Measurements from ENCODE around the gene RGS8. TPM values are rescaled to one million over a fixed set of nuclear protein-coding genes. Genes with fewer than 3 reads are reported as not detected.

RGS8 gene
- total and polyA plus RNA-seq, 2 of the 4 experiments (the other 2 are of a cell fraction), result not detected

- DNase-seq (no peak), ATAC-seq (ENCODE audit: low read depth) (no peak)
- Histone ChIP-seq H2AFZ (replicated peaks; ENCODE audit: low read length, poor library complexity) (no peak overlapping the region), H3K14ac (replicated peaks; ENCODE audit: low read depth, low read length) (no peak overlapping the region), H2AK9ac (replicated peaks; ENCODE audit: low read depth, low read length, poor library complexity) (no peak overlapping the region), H2BK5ac (ENCODE audit: low read depth, low read length, poor library complexity, severe bottlenecking) (no peak overlapping the region), H2AK5ac (ENCODE audit: low read depth, low read length) (no peak overlapping the region), H3K9ac (ENCODE audit: low read depth, low read length) (no peak overlapping the region), H3K9me1 (ENCODE audit: insufficient read depth, low read length) (no peaks in the 10 kb centered on the region), H3K27me3 (ENCODE audit: control insufficient read depth, insufficient read depth, low read length) (peaks cover 15% of the 10 kb centered on the region), H4K5ac (ENCODE audit: low read depth, low read length) (no peak overlapping the region), H3K56ac (ENCODE audit: extremely low read depth, insufficient read depth, low read length) (no peak overlapping the region), H3K36me3 (ENCODE audit: control insufficient read depth, insufficient read depth, low read length) (no peaks in the 10 kb centered on the region), H3K4me2 (ENCODE audit: low read depth, low read length) (no peak overlapping the region), H3K9me3 (ENCODE audit: control insufficient read depth, insufficient read depth, low read length) (no peaks in the 10 kb centered on the region), H3K23ac (ENCODE audit: low read depth, low read length) (no peak overlapping the region), H2BK15ac (ENCODE audit: low read depth, low read length) (no peak overlapping the region), H4K20me1 (ENCODE audit: insufficient read depth, low read length) (no peaks in the 10 kb centered on the region), H2BK20ac (ENCODE audit: low read depth, low read length) (no peak overlapping the region), H3K4me1 (ENCODE audit: control insufficient read depth, insufficient read depth, low read length) (no peaks in the 10 kb centered on the region), H3K27ac (ENCODE audit: insufficient read depth, low read length) (no peak overlapping the region), H3K18ac (ENCODE audit: low read depth, low read length) (no peak overlapping the region), H3K4me3 (ENCODE audit: insufficient read depth, low read depth, low read length) (no peak overlapping the region), H3K4ac (ENCODE audit: low read depth, low read length) (no peak overlapping the region), H4K8ac (ENCODE audit: low read depth in 2 of 2, low read length in 2 of 2) (no peak overlapping the region), H4K91ac (ENCODE audit: insufficient read depth, low read depth, low read length) (no peak overlapping the region), H3K79me1 (ENCODE audit: low read depth in 1 of 2, low read length in 2 of 2) (no peaks in the 10 kb centered on the region), H2BK120ac (ENCODE audit: low read depth, low read length) (no peak overlapping the region)
- dilution Hi-C loops (cut with HindIII; ENCODE audit: low sequenced_read_pairs, unreplicated experiment), result no loop called here
- no TSS peak for BruUV-seq (replicated peaks)
- ChIA-PET POLR2A (ENCODE audit: unreplicated experiment) (no interaction called here), CTCF (no interaction called here)
- intact Hi-C loops (cut with micrococcal nuclease), result no loop called here
- no peak for TF ChIP-seq RAD21 (IDR thresholded peaks at IDR 0.05; ENCODE audit: low read length)
- no peak for TF ChIP-seq USF2 (IDR thresholded peaks at IDR 0.05; ENCODE audit: low read depth, low read length)
- no peak for TF ChIP-seq MAFK (IDR thresholded peaks at IDR 0.05; ENCODE audit: low read depth, low read length)
- no peak for TF ChIP-seq BHLHE40 (IDR thresholded peaks at IDR 0.05; ENCODE audit: low read depth, low read length)
- TF ChIP-seq MAZ (IDR thresholded peaks at IDR 0.05; ENCODE audit: borderline replicate concordance, low read depth, low read length), result no peak
- TF ChIP-seq MXI1 (IDR thresholded peaks at IDR 0.05; ENCODE audit: borderline replicate concordance, low read depth, low read length), result no peak
- no peak for TF ChIP-seq RCOR1 (IDR thresholded peaks at IDR 0.05; ENCODE audit: insufficient replicate concordance, low read length)
- TF ChIP-seq FOS (IDR thresholded peaks at IDR 0.05; ENCODE audit: low read depth, low read length), result no peak
- no peak for TF ChIP-seq RFX5 (IDR thresholded peaks at IDR 0.05; ENCODE audit: low read depth, low read length)
- no peak for TF ChIP-seq CTCF (conservative IDR thresholded peaks at IDR 0.05; ENCODE audit: low read depth, low read length)
- TF ChIP-seq CEBPB (IDR thresholded peaks at IDR 0.05; ENCODE audit: low read depth, low read length), result no peak
- TF ChIP-seq SMC3 (IDR thresholded peaks at IDR 0.05; ENCODE audit: low read depth, low read length), result no peak
- TF ChIP-seq NFE2L2 (IDR thresholded peaks at IDR 0.05; ENCODE audit: low read depth, low read length), result no peak
- no peak for TF ChIP-seq ELK1 (IDR thresholded peaks at IDR 0.05; ENCODE audit: borderline replicate concordance, low read depth, low read length)
- TF ChIP-seq POLR2A (IDR thresholded peaks at IDR 0.05; ENCODE audit: low read depth, low read length), result no peak
- no peak for TF ChIP-seq CHD1 (IDR thresholded peaks at IDR 0.05; ENCODE audit: low read depth, low read length)
- in situ Hi-C loops (cut with MboI; ENCODE audit: low sequenced_read_pairs), result no loop called here
These were observed 3.0 kb upstream of the RGS8 start for GRCh38 chr1:182687361-182687760.

Data from IMR-90 (cell line).